Heart right ventricle (tissue), 16 donors: ENCODE results near the gene LYAR. TPM values are rescaled to one million over a fixed set of nuclear protein-coding genes. Genes with fewer than 3 reads are reported as not detected.
A peak's percentile ranks its signal among the peaks of the same experiment; 100 is the strongest.
"Not testable (repeated sequence)": the region's sequence is repeated elsewhere in the genome, so short reads cannot be mapped to it uniquely, and the experiment has no call there.

Experiments used
- ATAC-seq, 8 donors: fragments of 200-7000 bp; cut with Tn5 transposase; one replicate each; pipeline ENCODE4 v1.9.1; 2020; ENCODE audit warnings: mild to moderate bottlenecking in 8 of 8, moderate library complexity in 8 of 8, moderate number of reproducible peaks in 1 of 8
- DNase-seq, 2 donors: peaks; one replicate each; pipeline ENCODE4 v3.0.0-alpha.2; 2020
- H3K27ac ChIP-seq, 10 donors: fragments of 200-600 bp; sonication (generic) in 2 of 10; one replicate each; pipeline versions ENCODE4 v1.5.0 to v1.8.0; 2020 to 2022; ENCODE audit warnings: mild to moderate bottlenecking in 3 of 10
- H3K27me3 ChIP-seq, 7 donors: fragments of 200-600 bp; one replicate each; pipeline ENCODE4 v1.8.0; 2021 to 2022; ENCODE audit warnings: mild to moderate bottlenecking in 2 of 7
- H3K36me3 ChIP-seq, 9 donors: fragments of 200-600 bp; sonication (generic) in 1 of 9; one replicate each; pipeline versions ENCODE4 v1.5.0 to v1.8.0; 2020 to 2022; ENCODE audit warnings: mild to moderate bottlenecking in 2 of 9
- H3K4me1 ChIP-seq, 9 donors: fragments of 200-600 bp; sonication (generic) in 1 of 9; one replicate each; pipeline versions ENCODE4 v1.5.0 to v1.8.0; 2020 to 2022; ENCODE audit warnings: mild to moderate bottlenecking in 4 of 9
- H3K4me3 ChIP-seq, 10 donors: fragments of 200-600 bp; sonication (generic) in 2 of 10; one replicate each; pipeline versions ENCODE4 v1.5.0 to v1.8.0; 2020 to 2022; ENCODE audit warnings: mild to moderate bottlenecking in 7 of 10, moderate library complexity in 2 of 10
- H3K9me3 ChIP-seq, 11 donors: fragments of 200-600 bp in 10 of 11; sonication (generic) in 2 of 11; one replicate each; pipeline versions ENCODE4 v1.5.0 to v1.8.0; 2013 to 2022; ENCODE audit warnings: mild to moderate bottlenecking in 2 of 11, control low read depth in 1 of 11, moderate library complexity in 1 of 11
- WGBS, 2 donors: extraction: QIAGEN DNeasy Blood & Tissue Kit; methylation state at CpG; one replicate each; pipeline ENCODE4 v1.1.7; 2013; ENCODE audit warnings: inconsistent platforms in 1 of 2; 5-methylcytosine and 5-hydroxymethylcytosine counted together
- intact Hi-C, 10 donors: fragments of 100-400 bp; cut with DNase I; formaldehyde crosslinking; loops; one replicate each; pipeline versions ENCODE4 v1.11.1 to v1.14.2; 2022
- polyA plus RNA-seq, 2 donors: library from polyadenylated mRNA; stranded (reverse); fragments of 200-250 nt; gene quantifications; one replicate each; pipeline ENCODE4 v1.2.3, GENCODE V29; 2013
- total RNA-seq, 10 donors: library from RNA; stranded (reverse); fragmentation: NEBNext Ultra II Directional in 3 of 10; extraction: Animal tissue kit (Norgen Biotek cat#: 25700) in 3 of 10; gene quantifications; one replicate each; pipeline versions ENCODE4 v1.2.1 to v1.2.4, GENCODE V29; 2021 to 2023
- TF ChIP-seq, protein P1 (sequence below), 9 donors: fragments of 200-600 bp; sonication (generic) in 2 of 9; IDR thresholded peaks; one replicate each; pipeline versions ENCODE4 v1.5.0 to v1.8.0; 2021 to 2022; ENCODE audit warnings: antibody characterized with exemption in 9 of 9, mild to moderate bottlenecking in 5 of 9, moderate library complexity in 1 of 9
- donor health status: Arrhythmogenic right ventricular cardiomyopathy.
- donor health status: ischemic (EF 13 %, LVEDD 7.1; RV severe dilation, severe dysfunction).
- donor health status: healthy with polysubstance abuse.
- donor health status: DM: no; HTN: yes; CAD: no.
- donor health status: DM: no; HTN: no; CAD: no.
- donor health status: ischemic (EF 25% LVEDD 6.9; RV normal size, moderate dysfunction).
- donor health status: ischemic (EF 25% LVEDD 5.7; RV mildly dilated, moderate dysfunction).
- donor health status: healthy.
- donor health status: DM: yes; HTN: yes; CAD: no.
- donor health status: Ischemic cardiomyopathy.
- donor health status: ischemic (EF 35%, LVEDD 5.7; RV mildly dilated, moderate dysfunction).
- donor health status: nonischemic (EF 11% LVEDD 7.7; RV severe dilation, severe dysfunction).
- donor health status: DM: yes; HTN: yes; CAD: no.
- donor health status: PGD.
- donor health status: ischemic (EF 29% LVEDD 5.4; RV normal size, mild dysfunction).
- donor health status: nonischemic (EF 23%, LVEDD 6.1; RV moderate dilation, normal function).

The LYAR gene
- total and polyA plus RNA-seq, 12 donors, result 7.6 to 20.6 (median 12.6) TPM

DNA sequence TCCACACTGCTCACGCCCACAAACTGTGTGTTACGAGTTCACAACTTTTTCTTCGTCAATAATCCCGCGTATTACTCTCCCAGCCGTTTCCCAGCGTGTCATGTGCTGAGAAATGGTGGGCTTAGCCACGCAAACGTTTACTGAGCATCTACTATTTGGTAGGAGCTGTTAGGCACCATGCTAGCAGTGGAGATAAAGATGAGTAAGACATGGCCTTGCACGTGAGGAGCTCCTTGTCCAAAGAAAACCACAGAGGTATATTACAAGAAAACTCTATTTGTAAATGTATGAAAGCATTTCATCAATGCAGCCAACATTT is 41.1 kb downstream of the LYAR start:
- intact Hi-C loops, result loop anchor here in 1 of 10 donors (10.0 kb wide), 1 partner anchor 296 kb away; the partner anchor contains the start of gene STX18

DNA sequence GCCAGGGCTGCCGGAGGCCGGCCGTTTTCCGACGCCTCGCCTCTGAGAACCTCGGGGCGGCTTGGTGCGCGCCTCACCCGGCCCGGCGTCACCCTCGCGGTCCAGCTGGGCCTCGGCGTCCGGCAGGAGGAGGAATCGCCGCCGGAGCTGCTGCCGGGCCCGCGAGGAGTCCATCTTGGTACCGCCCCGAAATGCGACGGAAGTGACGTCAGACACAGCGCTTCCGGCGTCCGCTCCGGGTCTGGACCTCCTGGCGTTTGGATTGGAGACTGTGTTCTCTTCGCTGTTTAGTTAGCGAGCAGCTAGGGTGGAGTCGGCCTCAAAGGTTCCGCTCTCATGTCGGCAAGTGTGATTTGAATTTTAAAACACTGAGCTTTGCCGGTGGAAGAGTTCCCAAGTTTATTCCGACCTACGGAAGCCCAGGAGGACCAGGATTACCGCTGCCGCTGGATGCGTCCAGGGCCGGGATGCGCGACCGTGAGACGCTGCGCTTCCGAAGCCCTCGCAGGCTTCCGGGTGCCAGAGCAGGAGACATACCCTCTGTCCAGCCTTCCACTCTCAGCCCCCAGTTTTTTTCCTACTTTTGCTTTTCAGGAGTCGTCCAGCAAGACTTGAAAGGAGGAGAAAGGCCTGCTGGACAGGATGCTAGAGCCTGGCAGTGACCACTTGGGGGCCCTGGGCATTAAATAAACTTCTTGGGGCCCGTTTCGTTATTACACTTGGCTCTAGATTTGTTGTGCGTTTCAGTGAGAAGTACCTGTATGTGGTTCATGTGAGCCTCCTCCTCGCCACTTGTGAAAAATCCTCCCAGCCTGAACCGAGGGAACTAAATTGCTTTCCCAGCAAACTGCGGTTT is 41.7 kb downstream of the LYAR start, which contains the start of gene TMEM128:
Gene TMEM128, minus strand, starts transcription at position 195 of the 856 bp plus-strand sequence. Its CDS starts 21 bp downstream, at position 174.
- H3K9me3 ChIP-seq, result no peaks in the 10 kb centered on the region
- peaks cover 0 to 24% (median 18%) of the 10 kb centered on the region in 9 donors for H3K4me1 ChIP-seq
- peak within 1 kb of the TSS; percentile 61 to 94 (median 86) for H3K4me3 ChIP-seq
- intact Hi-C loops, result loop anchor here in 1 of 10 donors (10.0 kb wide), 1 partner anchor 297 kb away; the partner anchor contains the start of gene STX18
- peaks cover 0 to 31% (median 8%) of the 10 kb centered on the region in 9 donors for H3K36me3 ChIP-seq
- ATAC-seq, result peak; percentile 96 to 99 (median 98)
- H3K27ac ChIP-seq, result peak within 1 kb of the TSS; percentile 83 to 97 (median 94)
- peaks cover 0 to 4% (median 0%) of the 10 kb centered on the region in 7 donors for H3K27me3 ChIP-seq
- peak; percentile 91 to 94 for DNase-seq
- TF ChIP-seq, protein P1, sequence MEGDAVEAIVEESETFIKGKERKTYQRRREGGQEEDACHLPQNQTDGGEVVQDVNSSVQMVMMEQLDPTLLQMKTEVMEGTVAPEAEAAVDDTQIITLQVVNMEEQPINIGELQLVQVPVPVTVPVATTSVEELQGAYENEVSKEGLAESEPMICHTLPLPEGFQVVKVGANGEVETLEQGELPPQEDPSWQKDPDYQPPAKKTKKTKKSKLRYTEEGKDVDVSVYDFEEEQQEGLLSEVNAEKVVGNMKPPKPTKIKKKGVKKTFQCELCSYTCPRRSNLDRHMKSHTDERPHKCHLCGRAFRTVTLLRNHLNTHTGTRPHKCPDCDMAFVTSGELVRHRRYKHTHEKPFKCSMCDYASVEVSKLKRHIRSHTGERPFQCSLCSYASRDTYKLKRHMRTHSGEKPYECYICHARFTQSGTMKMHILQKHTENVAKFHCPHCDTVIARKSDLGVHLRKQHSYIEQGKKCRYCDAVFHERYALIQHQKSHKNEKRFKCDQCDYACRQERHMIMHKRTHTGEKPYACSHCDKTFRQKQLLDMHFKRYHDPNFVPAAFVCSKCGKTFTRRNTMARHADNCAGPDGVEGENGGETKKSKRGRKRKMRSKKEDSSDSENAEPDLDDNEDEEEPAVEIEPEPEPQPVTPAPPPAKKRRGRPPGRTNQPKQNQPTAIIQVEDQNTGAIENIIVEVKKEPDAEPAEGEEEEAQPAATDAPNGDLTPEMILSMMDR (IDR thresholded peaks at IDR 0.05), result peak in 4 of 9 donors; percentile 13 to 28 (median 23)
- 1% methylated on average over 62 of the region's 62 CpGs for WGBS, 2 donors

More for the DNA sequence above, 41.1 kb downstream of the LYAR start:
- 19% methylated on average over 10 of the region's 10 CpGs for WGBS, 2 donors
- H3K36me3 ChIP-seq, result peaks cover 0 to 26% (median 8%) of the 10 kb centered on the region in 9 donors
- peaks cover 0 to 4% (median 0%) of the 10 kb centered on the region in 7 donors for H3K27me3 ChIP-seq
- no peaks in the 10 kb centered on the region for H3K9me3 ChIP-seq
- ATAC-seq, result no peak
- H3K4me3 ChIP-seq, result peak overlapping the region; percentile 61 to 94 (median 86)
- TF ChIP-seq, protein P1 (IDR thresholded peaks at IDR 0.05), result no peak
- DNase-seq, result no peak
- peaks cover 0 to 24% (median 18%) of the 10 kb centered on the region in 9 donors for H3K4me1 ChIP-seq
- H3K27ac ChIP-seq, result peak overlapping the region; percentile 83 to 97 (median 94)

DNA sequence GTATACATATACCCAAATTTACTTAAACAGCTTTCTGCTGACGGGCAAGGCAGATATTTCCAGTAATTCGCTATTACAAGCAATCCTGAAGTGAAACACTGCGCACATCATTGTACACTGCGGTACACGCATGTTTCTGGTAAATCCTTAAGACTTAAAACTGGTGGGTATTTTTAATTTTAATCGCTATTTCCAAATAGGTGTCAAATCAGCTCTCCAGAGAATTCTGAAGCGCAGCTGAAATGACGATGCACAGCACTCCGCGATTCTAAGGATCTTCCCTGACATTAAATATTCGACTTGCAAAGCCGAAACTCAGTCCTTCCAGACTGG is 42.3 kb downstream of the LYAR start:
- Histone ChIP-seq H3K27ac (peak overlapping the region; percentile 83 to 97 (median 94)), H3K4me1 (peaks cover 0 to 24% (median 18%) of the 10 kb centered on the region in 9 donors), H3K9me3 (no peaks in the 10 kb centered on the region), H3K36me3 (peaks cover 0 to 37% (median 8%) of the 10 kb centered on the region in 9 donors), H3K27me3 (peaks cover 0 to 4% (median 0%) of the 10 kb centered on the region in 7 donors), H3K4me3 (peak overlapping the region; percentile 61 to 94 (median 86))
- WGBS, 2 donors, result 1 to 2% methylated on average over 12 of the region's 12 CpGs
- DNase-seq, result no peak
- intact Hi-C loops, result loop anchor here in 1 of 10 donors (10.0 kb wide), 1 partner anchor 297 kb away; the partner anchor contains the start of gene STX18
- TF ChIP-seq, protein P1 (IDR thresholded peaks at IDR 0.05), result no peak
- ATAC-seq, result peak in 2 of 8 donors; percentile 3 to 17

DNA sequence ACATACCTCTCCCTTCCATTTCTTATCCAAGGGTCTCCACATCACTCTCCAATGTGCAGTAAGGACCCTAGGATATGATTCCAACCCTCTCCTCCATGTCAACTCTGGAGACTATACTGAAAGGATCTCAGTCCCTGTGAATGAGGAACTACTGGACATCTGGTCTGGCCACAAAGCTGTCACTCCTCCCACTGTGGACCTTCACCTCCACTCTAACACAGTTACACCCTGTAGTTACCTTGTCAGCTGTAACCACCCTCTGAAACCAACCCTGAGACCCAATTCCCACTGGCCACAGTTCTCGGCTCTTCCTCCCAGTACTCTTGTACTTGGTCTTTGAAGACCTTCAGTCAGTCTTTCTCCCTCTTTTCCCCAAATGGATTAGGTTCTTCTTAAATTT is 44.8 kb downstream of the LYAR start:
- ATAC-seq, result no peak
- Histone ChIP-seq H3K27ac (no peak overlapping the region), H3K27me3 (no peaks in the 10 kb centered on the region), H3K9me3 (no peaks in the 10 kb centered on the region), H3K36me3 (peaks cover 0 to 62% (median 22%) of the 10 kb centered on the region in 9 donors), H3K4me1 (peaks cover 0 to 24% (median 18%) of the 10 kb centered on the region in 9 donors), H3K4me3 (no peak overlapping the region)
- 100% methylated on average over 1 of the region's 1 CpG for WGBS, 2 donors
- DNase-seq, result no peak
- intact Hi-C loops, result loop anchor here in 1 of 10 donors (10.0 kb wide), 1 partner anchor 300 kb away; the partner anchor contains the start of gene STX18
- TF ChIP-seq, protein P1 (IDR thresholded peaks at IDR 0.05), result no peak

DNA sequence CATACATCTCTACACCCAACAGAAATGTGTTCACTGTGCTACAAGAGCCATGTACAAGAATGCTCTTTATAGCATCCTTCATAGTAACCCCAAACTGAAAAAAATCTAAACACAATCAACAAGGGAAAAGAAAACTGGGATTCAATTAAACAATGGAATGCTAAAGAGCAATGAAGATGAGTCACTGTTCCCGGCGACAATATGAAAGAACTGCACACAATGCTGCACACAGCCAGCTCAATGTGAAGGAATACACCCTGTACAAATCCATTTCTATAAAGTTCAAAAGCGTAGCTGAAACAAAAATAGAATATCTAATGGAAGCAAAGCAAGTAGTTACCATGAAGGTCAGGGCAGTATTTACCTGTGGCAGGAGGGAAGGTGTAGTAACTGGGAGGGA is 50.4 kb downstream of the LYAR start:
- H3K4me3 ChIP-seq, H3K4me1 ChIP-seq, H3K9me3 ChIP-seq, H3K27ac ChIP-seq, ATAC-seq, DNase-seq, H3K27me3 ChIP-seq, intact Hi-C loops: not testable (repeated sequence)
- H3K36me3 ChIP-seq, result peaks cover 0 to 99% (median 28%) of the 10 kb centered on the region in 9 donors
- 90 to 91% methylated on average over 3 of the region's 3 CpGs for WGBS, 2 donors
